Measurements from ENCODE around the gene PSMA5. TPM values are rescaled to one million over a fixed set of nuclear protein-coding genes. Genes with fewer than 3 reads are reported as not detected.

The PSMA5 gene
- total and polyA plus RNA-seq, 2 donors (not counting 1 experiment from before 2014, with no cell fraction given): 26.3 to 62.9 TPM

GRCh38 chr1:109351457-109351856 is 74.8 kb downstream of the PSMA5 start:
- H3K4me1 ChIP-seq (ENCODE audit: control insufficient read depth in 2 of 2, insufficient read depth in 2 of 2, low read length in 2 of 2): no peaks in the 10 kb centered on the region
- H3K27ac Mint-ChIP-seq: no peak overlapping the region
- H3K27me3 Mint-ChIP-seq: peaks cover 35% of the 10 kb centered on the region
- H3K9me3 ChIP-seq (ENCODE audit: control extremely low read depth in 1 of 3, control insufficient read depth in 2 of 3, insufficient read depth in 1 of 3, low read length in 2 of 3): no peaks in the 10 kb centered on the region
- H3K9ac ChIP-seq (ENCODE audit: low read length): no peak overlapping the region
- H3K27me3 ChIP-seq (replicated peaks in 1 of 4; ENCODE audit: control extremely low read depth in 1 of 4, control insufficient read depth in 3 of 4, insufficient read depth in 4 of 4, low read length in 3 of 4): peaks cover 0 to 7% (median 0%) of the 10 kb centered on the region in 4 experiments
- H3K4me3 Mint-ChIP-seq: no peak overlapping the region
- no peak overlapping the region for H3K4me2 ChIP-seq (replicated peaks; ENCODE audit: low read depth, low read length, poor library complexity, severe bottlenecking)
- 90% methylated on average over 5 of the region's 5 CpGs for WGBS (ENCODE audit: insufficient coverage)
- no peak overlapping the region for H2AFZ ChIP-seq (ENCODE audit: insufficient read depth, low read depth, low read length, poor library complexity, severe bottlenecking)
- ChIA-PET CTCF (interaction anchor here (1.6 kb wide), 1 partner anchor 74 kb away, joined by 4 read pairs; no protein-coding TSS in a partner anchor), POLR2A (interaction anchor here (0.7 kb wide), 1 partner anchor 54 kb away, joined by 4 read pairs; no protein-coding TSS in a partner anchor)
- DNase-seq: no peak
- no peaks in the 10 kb centered on the region for H4K20me1 ChIP-seq (ENCODE audit: control insufficient read depth, insufficient read depth, low read length, poor library complexity, severe bottlenecking)
- no peaks in the 10 kb centered on the region for H3K9me3 Mint-ChIP-seq (ENCODE audit: insufficient read depth)
- H3K27ac ChIP-seq (ENCODE audit: low read length in 2 of 2): no peak overlapping the region
- intact Hi-C loops (cut with micrococcal nuclease): no loop called here
- no peak overlapping the region for H3K4me3 ChIP-seq (ENCODE audit: control extremely low read depth in 1 of 5, extremely low read depth in 1 of 5, insufficient read depth in 1 of 5, low read depth in 2 of 5, low read length in 4 of 5)
- TF ChIP-seq EZH2 (IDR thresholded peaks at IDR 0.05; ENCODE audit: borderline replicate concordance, insufficient read depth, low read depth, low read length, poor library complexity, severe bottlenecking): no peak
- no peak for TF ChIP-seq CTCF (IDR thresholded peaks at IDR 0.05)
- H3K36me3 ChIP-seq (replicated peaks in 1 of 2; ENCODE audit: control extremely low read depth in 1 of 2, control insufficient read depth in 1 of 2, extremely low read depth in 1 of 2, insufficient read depth in 2 of 2, low read length in 1 of 2): no peaks in the 10 kb centered on the region
- H3K79me2 ChIP-seq (ENCODE audit: control insufficient read depth, insufficient read depth, low read length): no peaks in the 10 kb centered on the region
- ATAC-seq (ENCODE audit: low read depth): no peak
- no peaks in the 10 kb centered on the region for H3K4me1 Mint-ChIP-seq

- H3K36me3 ChIP-seq (replicated peaks in 1 of 2; ENCODE audit: control extremely low read depth in 1 of 2, control insufficient read depth in 1 of 2, extremely low read depth in 1 of 2, insufficient read depth in 2 of 2, low read length in 1 of 2): no peaks in the 10 kb centered on the region
- no peak overlapping the region for H2AFZ ChIP-seq (ENCODE audit: insufficient read depth, low read depth, low read length, poor library complexity, severe bottlenecking)
- WGBS (ENCODE audit: insufficient coverage): no CpG with 5 or more reads among the region's 1 CpG
- no peaks in the 10 kb centered on the region for H4K20me1 ChIP-seq (ENCODE audit: control insufficient read depth, insufficient read depth, low read length, poor library complexity, severe bottlenecking)
- no peaks in the 10 kb centered on the region for H3K9me3 ChIP-seq (ENCODE audit: control extremely low read depth in 1 of 3, control insufficient read depth in 2 of 3, insufficient read depth in 1 of 3, low read length in 2 of 3)
- H3K79me2 ChIP-seq (ENCODE audit: control insufficient read depth, insufficient read depth, low read length): no peaks in the 10 kb centered on the region
- Mint-ChIP-seq H3K4me3 (no peak overlapping the region), H3K27ac (no peak overlapping the region), H3K27me3 (peaks cover 31% of the 10 kb centered on the region), H3K9me3 (ENCODE audit: insufficient read depth) (no peaks in the 10 kb centered on the region), H3K4me1 (no peaks in the 10 kb centered on the region)
- peaks cover 0 to 7% (median 0%) of the 10 kb centered on the region in 4 experiments for H3K27me3 ChIP-seq (replicated peaks in 1 of 4; ENCODE audit: control extremely low read depth in 1 of 4, control insufficient read depth in 3 of 4, insufficient read depth in 4 of 4, low read length in 3 of 4)
- intact Hi-C loops (cut with micrococcal nuclease): no loop called here
- ChIA-PET CTCF (interaction anchor here (1.6 kb wide), 1 partner anchor 73 kb away, joined by 4 read pairs; no protein-coding TSS in a partner anchor), POLR2A (no interaction called here)
- H3K9ac ChIP-seq (ENCODE audit: low read length): no peak overlapping the region
- H3K4me1 ChIP-seq (ENCODE audit: control insufficient read depth in 2 of 2, insufficient read depth in 2 of 2, low read length in 2 of 2): no peaks in the 10 kb centered on the region
- no peak overlapping the region for H3K4me2 ChIP-seq (replicated peaks; ENCODE audit: low read depth, low read length, poor library complexity, severe bottlenecking)
- ATAC-seq (ENCODE audit: low read depth) (no peak), DNase-seq (no peak)
- H3K27ac ChIP-seq (ENCODE audit: low read length in 2 of 2): no peak overlapping the region
- no peak overlapping the region for H3K4me3 ChIP-seq (ENCODE audit: control extremely low read depth in 1 of 5, extremely low read depth in 1 of 5, insufficient read depth in 1 of 5, low read depth in 2 of 5, low read length in 4 of 5)
- TF ChIP-seq EZH2 (IDR thresholded peaks at IDR 0.05; ENCODE audit: borderline replicate concordance, insufficient read depth, low read depth, low read length, poor library complexity, severe bottlenecking) (no peak), CTCF (IDR thresholded peaks at IDR 0.05) (no peak)
Measured at GRCh38 chr1:109350655-109351054, 75.6 kb downstream of the PSMA5 start.

Measured in B cell (primary cell).